H4 (cell line): ENCODE results near the gene RNU6-1. TPM values are rescaled to one million over a fixed set of nuclear protein-coding genes. Genes with fewer than 3 reads are reported as not detected.

Source experiments
- DNase-seq: peaks from one replicate; pipeline ENCODE4 v3.0.0-alpha.2; 2015; ENCODE audit warnings: low spot score
- total RNA-seq: library from RNA; depleted of rRNA; stranded (reverse); fragments of >200 nt; shearing (Covaris generic); gene quantifications from 2 replicates; pipeline ENCODE4 v1.2.3, GENCODE V29; 2014; rRNA removed

The RNU6-1 gene
- total RNA-seq, 1 experiment from 2014 or later, result not detected

DNA sequence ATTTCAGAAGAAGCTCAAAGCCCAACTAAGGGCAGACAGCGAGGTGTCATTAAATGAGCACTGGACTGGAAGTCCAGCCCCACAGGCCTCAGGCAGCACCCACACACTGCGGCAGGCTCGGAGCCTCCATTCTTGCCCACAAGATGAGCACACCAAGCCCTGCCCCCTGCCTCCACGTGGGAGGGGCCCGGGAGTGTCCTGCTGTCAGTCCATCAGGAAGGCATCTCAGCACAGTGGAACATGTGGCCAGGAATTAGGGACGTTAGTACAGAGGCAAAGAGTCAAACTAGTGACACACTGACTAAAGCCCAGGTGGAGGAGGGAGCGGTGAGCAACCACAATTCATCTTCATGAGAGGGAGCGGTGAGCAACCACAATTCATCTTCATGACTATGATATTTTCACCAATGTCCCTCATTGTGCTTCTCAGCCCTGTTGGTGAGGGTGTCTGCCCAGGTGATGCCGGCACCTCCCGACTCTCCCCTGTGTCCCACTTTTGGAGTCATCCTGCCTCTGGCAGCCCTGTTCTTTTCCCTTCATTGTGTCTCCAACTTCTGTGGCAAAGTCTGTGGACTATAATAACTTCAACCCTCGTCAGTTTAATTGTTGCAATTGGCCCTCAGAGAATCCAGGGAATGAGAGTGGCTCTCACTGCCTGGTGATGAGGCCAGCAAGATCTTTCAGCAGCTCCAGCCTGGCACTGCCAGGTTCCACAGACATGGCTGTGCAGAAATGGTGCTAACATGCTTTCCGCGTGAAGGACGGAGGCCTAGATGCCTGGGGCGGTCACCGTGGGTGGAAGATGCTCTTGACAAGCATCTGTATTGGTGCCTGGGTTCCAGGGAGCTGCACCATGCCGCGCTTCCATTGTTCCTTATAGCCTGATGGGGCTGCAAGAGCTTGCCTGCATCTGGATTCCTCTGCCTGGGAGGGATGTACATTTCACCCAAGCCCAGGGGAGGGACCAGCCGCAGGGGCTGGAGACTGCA lies 37.6 kb downstream of the RNU6-1 start:
- no peak for DNase-seq

DNA sequence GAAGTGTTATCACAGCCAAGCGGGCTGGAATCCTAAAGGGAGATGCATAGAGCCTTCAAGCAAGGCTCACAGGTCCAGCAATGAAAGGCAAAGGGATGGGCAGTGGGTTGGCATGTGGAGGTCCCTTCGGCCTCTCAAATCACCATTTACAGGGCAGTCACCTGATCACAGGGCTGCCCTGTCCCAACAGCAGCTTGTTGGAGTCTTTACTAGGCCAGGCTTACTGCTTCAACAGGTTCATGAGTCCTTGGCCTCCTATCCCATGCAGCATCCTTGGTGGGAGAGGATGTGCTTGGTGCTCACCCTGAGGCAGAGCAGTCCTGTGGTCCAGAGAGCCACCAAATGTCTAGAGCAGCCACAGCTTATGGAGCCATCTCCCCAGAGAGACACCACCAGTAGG lies 38.7 kb downstream of the RNU6-1 start:
- DNase-seq, result no peak

DNA sequence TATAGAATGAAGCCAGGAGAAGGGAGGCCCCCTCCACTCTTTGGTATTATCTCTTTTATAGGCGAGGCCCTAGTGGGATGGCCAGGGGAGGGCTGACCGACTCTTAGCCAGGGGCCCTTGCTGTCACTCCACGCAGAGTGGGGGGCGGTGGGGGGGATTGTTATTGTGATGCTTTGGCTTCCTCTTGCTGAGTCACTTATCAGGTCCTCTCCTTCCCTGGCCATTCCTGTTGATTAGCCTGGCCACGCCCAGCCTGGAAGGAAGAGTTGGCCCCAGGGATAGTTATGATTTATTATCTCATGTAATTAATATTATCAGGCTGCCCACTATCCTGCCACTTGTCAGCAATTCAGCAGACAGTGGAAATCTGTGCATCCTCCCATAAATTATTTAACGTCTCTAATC lies 40.0 kb downstream of the RNU6-1 start:
- no peak for DNase-seq

DNA sequence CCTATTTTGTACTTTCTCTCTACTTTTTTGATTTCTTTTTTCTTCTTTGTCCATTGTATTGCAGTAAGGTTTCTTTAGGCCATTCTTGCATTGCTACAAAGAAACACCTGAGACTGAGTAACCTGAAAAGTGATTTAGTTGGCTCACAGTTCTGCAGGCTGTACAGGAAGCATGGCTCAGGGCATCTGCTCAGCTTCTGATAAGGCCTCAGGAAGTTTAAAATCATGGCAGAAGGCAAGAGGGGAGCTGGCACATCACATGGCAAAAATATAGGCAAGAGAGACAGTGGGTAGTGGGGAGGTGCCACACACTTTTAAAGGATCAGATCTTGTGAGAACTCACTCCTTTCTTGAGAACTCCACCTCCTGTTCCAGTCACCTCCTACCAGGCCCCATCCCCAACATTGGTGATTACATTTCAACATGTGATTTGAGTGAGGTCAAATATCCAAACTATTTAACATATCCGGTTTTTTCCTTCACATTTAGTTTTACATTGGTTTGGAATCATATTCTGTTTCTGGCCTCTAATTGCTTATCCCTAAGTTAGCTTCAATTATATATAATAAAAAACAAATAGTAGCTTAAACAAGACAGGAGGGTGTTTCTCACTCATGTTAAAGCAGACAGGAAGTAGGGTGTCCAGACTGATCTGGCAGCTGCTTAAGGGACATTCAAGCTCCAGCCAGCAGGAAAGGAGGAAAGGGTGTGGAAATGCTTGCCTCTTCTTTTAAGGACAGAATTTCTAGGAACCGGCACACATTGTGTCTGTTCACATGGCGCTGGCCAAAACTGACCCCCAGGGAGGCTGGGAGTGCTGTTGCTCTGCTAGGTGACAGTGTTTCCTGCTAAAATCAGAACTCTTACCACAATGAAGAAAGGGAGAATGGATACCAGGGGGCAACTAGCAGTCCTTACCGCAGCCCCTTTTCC lies 43.4 kb downstream of the RNU6-1 start:
- DNase-seq, result no peak

DNA sequence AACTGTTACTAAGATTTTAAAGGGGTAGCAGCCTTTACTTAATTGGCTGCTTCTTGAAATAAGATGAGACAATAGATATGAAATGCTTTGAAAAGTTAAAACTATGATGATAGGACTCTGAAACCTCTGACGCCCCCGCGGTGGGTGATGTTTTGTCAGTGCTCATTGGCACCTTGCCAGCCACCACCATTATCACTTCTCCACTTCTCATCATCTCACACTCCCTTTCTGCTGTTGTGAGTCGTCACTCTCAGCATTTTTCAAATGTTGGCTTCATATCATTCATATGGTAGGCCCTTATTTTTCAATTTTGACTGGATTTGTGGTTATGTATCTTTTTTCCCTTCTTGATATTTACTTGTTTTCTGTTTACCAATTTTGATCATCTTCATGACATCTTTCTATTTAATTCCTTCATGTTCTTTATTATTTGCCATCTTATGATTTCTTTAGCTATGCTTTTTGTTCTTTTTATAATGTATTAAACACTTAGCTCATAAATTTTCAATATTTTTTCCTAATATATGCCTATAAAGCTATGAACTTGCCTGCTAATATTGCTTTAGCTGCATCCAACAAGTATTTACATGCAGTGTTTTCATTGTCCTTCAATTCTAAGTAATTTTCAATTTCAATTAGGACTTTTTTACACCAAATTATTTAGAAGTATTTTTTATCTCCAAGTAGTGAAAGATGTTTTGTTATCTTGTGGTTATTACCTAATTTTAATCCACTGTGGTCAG lies 44.8 kb downstream of the RNU6-1 start:
- DNase-seq, result no peak

DNA sequence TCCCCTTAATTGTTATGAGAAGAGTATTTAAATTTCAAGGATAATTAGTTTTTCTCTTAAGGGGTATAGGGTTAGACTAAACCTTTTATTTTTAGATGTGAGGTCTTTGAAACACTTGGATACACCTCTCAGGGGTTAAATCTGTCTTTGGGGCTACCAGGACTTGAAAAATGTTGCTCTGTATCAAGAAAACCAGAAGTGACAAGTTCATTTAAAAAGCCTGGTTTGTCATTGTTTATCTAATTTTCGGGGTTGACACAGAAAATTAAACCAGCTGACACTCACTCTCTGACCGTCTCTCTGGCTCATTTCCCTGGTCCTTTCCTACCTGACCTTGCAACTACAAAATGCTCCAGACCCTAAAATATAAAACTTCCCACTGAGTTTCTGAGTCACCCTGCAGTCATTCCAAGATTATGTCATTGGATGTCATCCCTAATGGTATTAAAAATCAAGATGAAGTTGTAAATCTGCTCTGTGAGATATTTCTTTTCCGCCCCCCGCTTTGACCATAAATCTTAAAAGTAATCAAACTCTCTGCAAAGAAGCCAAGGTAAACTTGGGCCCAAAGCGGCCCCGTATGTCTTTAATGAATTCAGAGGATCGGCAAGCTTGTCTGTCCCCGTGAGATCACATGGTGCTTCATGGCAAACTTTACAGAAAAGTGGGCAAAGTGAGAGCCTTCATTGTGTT lies 47.4 kb downstream of the RNU6-1 start:
- no peak for DNase-seq

DNA sequence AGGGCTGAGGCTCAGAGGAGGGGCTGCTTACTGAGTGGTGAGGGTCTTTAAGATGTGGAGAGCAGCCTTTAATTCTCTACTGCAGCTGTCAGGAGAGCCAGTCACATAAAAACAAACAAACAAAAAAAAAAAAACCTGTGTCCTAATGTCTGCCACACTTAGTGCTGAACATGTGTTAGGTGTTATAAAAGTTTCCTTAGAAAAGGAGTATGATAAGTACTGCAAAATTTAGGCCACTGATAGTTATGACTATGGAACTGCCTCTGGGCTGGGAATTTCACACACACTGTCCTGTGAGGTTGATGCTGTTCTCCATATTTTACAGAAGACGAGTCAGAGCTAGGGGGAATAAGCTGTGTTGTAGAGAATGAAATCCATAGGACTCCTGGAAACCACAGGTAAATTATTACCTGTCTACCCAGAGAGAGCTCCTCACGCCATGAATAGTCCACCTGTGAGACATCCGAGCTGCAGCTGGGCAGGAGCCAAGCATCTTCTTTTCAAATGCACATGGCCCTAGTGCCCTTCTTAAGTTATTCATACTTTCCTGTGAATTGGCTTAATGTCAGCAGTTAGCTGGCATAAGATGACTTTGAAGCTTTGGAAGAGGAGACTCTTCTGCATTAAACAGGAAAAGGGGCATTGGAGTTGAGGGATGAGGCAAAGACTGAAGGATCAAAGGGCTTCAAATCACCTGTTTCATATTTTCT lies 49.1 kb downstream of the RNU6-1 start:
- no peak for DNase-seq

Other genes starting within 250 kb of the RNU6-1 start
- gene SKOR1, start 14.5 kb downstream of the RNU6-1 start, total RNA-seq, result not detected in 2 replicates
- gene PIAS1, start 214.3 kb upstream of the RNU6-1 start, total RNA-seq, result 13.3 and 15.8 TPM in 2 replicates